A673 (cell line): ENCODE data around the gene PARPBP.
A peak's percentile ranks its signal among the peaks of the same experiment; 100 is the strongest.

ENCODE experiments used
- CTCF ChIP-seq: fragments of 300-800, 200-600 bp; sonication (generic); conservative IDR thresholded peaks from 2 replicates; pipeline ENCODE4 v1.5.1; 2017; ENCODE audit warnings: low read depth, mild to moderate bottlenecking, antibody characterized with exemption, low read length, moderate library complexity, mixed read lengths
- EZH2 ChIP-seq: fragments of 200-600 bp; sonication (generic); IDR thresholded peaks from 2 replicates; pipeline ENCODE4 v1.6.1; 2017; ENCODE audit warnings: borderline replicate concordance, low read depth, mild to moderate bottlenecking, mixed read lengths, antibody characterized with exemption, low read length; ENCODE audit not compliant: poor library complexity, severe bottlenecking

- TF ChIP-seq EZH2 (no peak), CTCF (peak; percentile 67)
Measured at GRCh38 chr12:102095677-102096263, 24.2 kb upstream of the PARPBP start.
